Measurements from ENCODE around the gene ETV6. TPM values are rescaled to one million over a fixed set of nuclear protein-coding genes. Genes with fewer than 3 reads are reported as not detected.
A peak's percentile ranks its signal among the peaks of the same experiment; 100 is the strongest.

Gene ETV6
- total RNA-seq, 2 donors from 2014 or later, result 17.5 to 17.9 TPM

GRCh38 chr12:11697670-11698387 lies 48.4 kb downstream of the ETV6 start:
- TF ChIP-seq CTCF (IDR thresholded peaks at IDR 0.05), result no peak
- no peak for TF ChIP-seq POLR2A (IDR thresholded peaks at IDR 0.05)
- ATAC-seq (no peak), DNase-seq (no peak)
- WGBS, 2 donors, result 58 to 59% methylated on average over 3 of the region's 3 CpGs
- H3K27ac ChIP-seq, result peak overlapping the region in 2 of 4 donors; percentile 0 to 14
- no peaks in the 10 kb centered on the region for H3K27me3 ChIP-seq
- peaks cover 53% of the 10 kb centered on the region for H3K4me1 ChIP-seq
- no peaks in the 10 kb centered on the region for H3K9me3 ChIP-seq
- intact Hi-C loops (cut with DNase I), result no loop called here
- H3K4me3 ChIP-seq, result no peak overlapping the region
- no peaks in the 10 kb centered on the region for H3K36me3 ChIP-seq (replicated peaks in 1 of 2; ENCODE audit: insufficient read depth in 1 of 2, low read depth in 2 of 2)

- no peak for TF ChIP-seq POLR2A (IDR thresholded peaks at IDR 0.05)
- no peak for TF ChIP-seq CTCF (IDR thresholded peaks at IDR 0.05)
- intact Hi-C loops (cut with DNase I), result no loop called here
- Histone ChIP-seq H3K4me3 (no peak overlapping the region), H3K27me3 (no peaks in the 10 kb centered on the region), H3K27ac (no peak overlapping the region), H3K4me1 (peaks cover 53% of the 10 kb centered on the region), H3K36me3 (replicated peaks in 1 of 2; ENCODE audit: insufficient read depth in 1 of 2, low read depth in 2 of 2) (no peaks in the 10 kb centered on the region), H3K9me3 (no peaks in the 10 kb centered on the region)
- 89 to 98% methylated on average over 2 of the region's 2 CpGs for WGBS, 2 donors
- ATAC-seq, result no peak
- DNase-seq, result no peak
Observed at GRCh38 chr12:11698729-11699128, 49.3 kb downstream of the ETV6 start.

DNA sequence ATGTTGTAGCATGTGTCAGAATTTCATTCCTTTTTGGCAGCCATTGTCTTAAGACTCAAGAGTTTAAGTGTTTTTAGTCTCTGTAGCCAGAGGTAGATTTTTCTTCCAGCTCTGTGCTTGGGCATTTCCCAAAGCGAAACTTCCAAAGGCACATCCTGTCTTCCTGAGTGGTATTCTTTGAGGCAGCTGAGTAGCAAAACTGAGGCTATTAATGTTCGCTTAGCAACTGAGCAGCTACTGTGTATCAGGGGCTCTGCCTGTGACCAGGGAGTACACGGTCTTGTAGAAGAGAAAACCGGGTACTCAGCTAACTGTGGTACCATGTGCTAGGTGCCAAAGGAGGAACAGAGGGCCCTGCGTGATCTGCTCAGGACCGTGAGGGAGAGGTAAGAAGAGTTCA lies 52.0 kb downstream of the ETV6 start:
- 76 to 81% methylated on average over 6 of the region's 6 CpGs for WGBS, 2 donors
- intact Hi-C loops (cut with DNase I), result no loop called here
- no peak for ATAC-seq
- DNase-seq, result no peak
- H3K36me3 ChIP-seq (replicated peaks in 1 of 2; ENCODE audit: insufficient read depth in 1 of 2, low read depth in 2 of 2), result no peaks in the 10 kb centered on the region
- H3K4me1 ChIP-seq, result peaks cover 59% of the 10 kb centered on the region
- no peaks in the 10 kb centered on the region for H3K9me3 ChIP-seq
- H3K27ac ChIP-seq, result peak overlapping the region in 2 of 4 donors; percentile 5 to 48
- H3K27me3 ChIP-seq, result no peaks in the 10 kb centered on the region
- H3K4me3 ChIP-seq, result no peak overlapping the region
- TF ChIP-seq CTCF (IDR thresholded peaks at IDR 0.05), result no peak
- no peak for TF ChIP-seq POLR2A (IDR thresholded peaks at IDR 0.05)

- no peak for TF ChIP-seq CTCF (IDR thresholded peaks at IDR 0.05)
- TF ChIP-seq POLR2A (IDR thresholded peaks at IDR 0.05), result no peak
- no peaks in the 10 kb centered on the region for H3K27me3 ChIP-seq
- no peaks in the 10 kb centered on the region for H3K36me3 ChIP-seq (replicated peaks in 1 of 2; ENCODE audit: insufficient read depth in 1 of 2, low read depth in 2 of 2)
- intact Hi-C loops (cut with DNase I), result no loop called here
- no peak overlapping the region for H3K4me3 ChIP-seq
- DNase-seq (no peak), ATAC-seq (no peak)
- H3K4me1 ChIP-seq, result peaks cover 61% of the 10 kb centered on the region
- WGBS, 2 donors, result 92% methylated on average over 5 of the region's 5 CpGs
- H3K27ac ChIP-seq, result no peak overlapping the region
- H3K9me3 ChIP-seq, result no peaks in the 10 kb centered on the region
Observed at GRCh38 chr12:11702959-11703358, 53.5 kb downstream of the ETV6 start.

GRCh38 chr12:11703378-11703777 lies 53.9 kb downstream of the ETV6 start:
- ATAC-seq (no peak), DNase-seq (no peak)
- H3K27ac ChIP-seq, result peak overlapping the region in 2 of 4 donors; percentile 85 to 87
- H3K36me3 ChIP-seq (replicated peaks in 1 of 2; ENCODE audit: insufficient read depth in 1 of 2, low read depth in 2 of 2), result no peaks in the 10 kb centered on the region
- no peaks in the 10 kb centered on the region for H3K9me3 ChIP-seq
- 83 to 95% methylated on average over 4 of the region's 4 CpGs for WGBS, 2 donors
- no peaks in the 10 kb centered on the region for H3K27me3 ChIP-seq
- H3K4me1 ChIP-seq, result peaks cover 61% of the 10 kb centered on the region
- intact Hi-C loops (cut with DNase I), result no loop called here
- TF ChIP-seq CTCF (IDR thresholded peaks at IDR 0.05) (no peak), POLR2A (IDR thresholded peaks at IDR 0.05) (no peak)
- no peak overlapping the region for H3K4me3 ChIP-seq
